NCI-H2029 (cell line): ENCODE results near the gene PPP1R12C.
"Not testable (repeated sequence)": the region's sequence is repeated elsewhere in the genome, so short reads cannot be mapped to it uniquely, and the experiment has no call there.

Experiments
- DNase-seq: peaks from one replicate; lab custom pipeline; 2025; lab: John Stamatoyannopoulos, UW

Gene PPP1R12C

GRCh38 chr19:55112246-55112776 lies 5.1 kb downstream of the PPP1R12C start:
- DNase-seq, result no peak

- no peak for DNase-seq
These were observed 6.1 kb downstream of the PPP1R12C start for GRCh38 chr19:55111238-55111831.

- DNase-seq, result no peak
These were observed 7.7 kb downstream of the PPP1R12C start for GRCh38 chr19:55109527-55110291.

GRCh38 chr19:55107252-55107651 lies 10.2 kb downstream of the PPP1R12C start:
- not testable (repeated sequence) for DNase-seq

- no peak for DNase-seq
These were observed 10.8 kb downstream of the PPP1R12C start for GRCh38 chr19:55106591-55106990.

GRCh38 chr19:55105237-55105636 lies 12.2 kb downstream of the PPP1R12C start:
- no peak for DNase-seq

- no peak for DNase-seq
These were observed 14.2 kb downstream of the PPP1R12C start for GRCh38 chr19:55103190-55103589.

- DNase-seq, result no peak
These were observed 16.2 kb downstream of the PPP1R12C start for GRCh38 chr19:55101261-55101660.

- no peak for DNase-seq
These were observed 17.6 kb downstream of the PPP1R12C start for GRCh38 chr19:55099557-55100506.

- DNase-seq, result no peak
These were observed 18.5 kb downstream of the PPP1R12C start for GRCh38 chr19:55098716-55099556.

- no peak for DNase-seq
These were observed 19.3 kb downstream of the PPP1R12C start for GRCh38 chr19:55097864-55098715.

GRCh38 chr19:55096061-55096701 lies 21.3 kb downstream of the PPP1R12C start:
- no peak for DNase-seq

GRCh38 chr19:55095260-55096060 lies 22.0 kb downstream of the PPP1R12C start:
- no peak for DNase-seq

GRCh38 chr19:55094456-55095259 lies 22.8 kb downstream of the PPP1R12C start:
- no peak for DNase-seq

GRCh38 chr19:55092423-55093318 lies 24.8 kb downstream of the PPP1R12C start:
- DNase-seq, result no peak

- no peak for DNase-seq
These were observed 25.5 kb downstream of the PPP1R12C start for GRCh38 chr19:55091955-55092354.
